Right cardiac atrium (tissue), 5 donors: ENCODE data around the gene C16orf95. TPM values are rescaled to one million over a fixed set of nuclear protein-coding genes. Genes with fewer than 3 reads are reported as not detected.
A peak's percentile ranks its signal among the peaks of the same experiment; 100 is the strongest.
"Not testable (repeated sequence)": the region's sequence is repeated elsewhere in the genome, so short reads cannot be mapped to it uniquely, and the experiment has no call there.

Experiments used
- ATAC-seq, 2 donors: fragments of 200-7000 bp; cut with Tn5 transposase; one replicate each; pipeline versions ENCODE4 v1.8.0 to v1.9.1; 2020; ENCODE audit warnings: moderate library complexity in 2 of 2, mild to moderate bottlenecking in 1 of 2
- DNase-seq, 3 donors: peaks; one replicate each; pipeline ENCODE4 v3.0.0-alpha.2; 2020
- H3K27ac ChIP-seq: one replicate; pipeline ENCODE4 v1.5.1; 2013; ENCODE audit warnings: mild to moderate bottlenecking, low read length, control low read depth, moderate library complexity
- H3K27me3 ChIP-seq: one replicate; pipeline ENCODE4 v1.6.1; 2013; ENCODE audit not compliant: control insufficient read depth, insufficient read depth
- H3K4me1 ChIP-seq: one replicate; pipeline ENCODE4 v1.6.1; 2013; ENCODE audit warnings: low read length; ENCODE audit not compliant: control insufficient read depth, insufficient read depth
- H3K4me3 ChIP-seq: one replicate; pipeline ENCODE4 v1.5.1; 2013; ENCODE audit warnings: low read length, control low read depth
- H3K9me3 ChIP-seq: one replicate; pipeline ENCODE4 v1.6.1; 2013; ENCODE audit warnings: low read length; ENCODE audit not compliant: control insufficient read depth
- WGBS: extraction: QIAGEN DNeasy Blood & Tissue Kit; methylation state at CpG from one replicate; pipeline ENCODE4 v1.1.7; 2013; 5-methylcytosine and 5-hydroxymethylcytosine counted together
- intact Hi-C, 4 donors: fragments of 100-400 bp; cut with DNase I; formaldehyde crosslinking; loops; one replicate each; pipeline versions ENCODE4 v1.11.0 to v1.14.0; 2022 to 2023
- long read RNA-seq, 4 donors: library from polyadenylated mRNA; unstranded; transcript quantifications; one replicate each; pipeline ENCODE4 v2.0.0, GENCODE V29; 2020 to 2021
- polyA plus RNA-seq: library from polyadenylated mRNA; stranded (reverse); fragments of 200-250 nt; gene quantifications from one replicate; pipeline ENCODE4 v1.2.3, GENCODE V29; 2013
- total RNA-seq, 4 donors: library from RNA; stranded (reverse); fragmentation: NEBNext Ultra II Directional; extraction: Animal tissue kit (Norgen Biotek cat#: 25700); gene quantifications; one replicate each; pipeline ENCODE4 v1.2.1, GENCODE V29; 2021
- donor health status: healthy with polysubstance abuse.
- donor health status: DM: no; HTN: yes; CAD: no.
- donor health status: DM: no; HTN: no; CAD: no.
- donor health status: DM: no; HTN: yes; CAD: no; lungs with severe emphysema.
- donor health status: DM: yes; HTN: yes; CAD: no.

Gene C16orf95
- 1 to 10 TPM; 3.4 to 5.4 (median 4.2) TPM for total RNA-seq
- 4.7 TPM for polyA plus RNA-seq
- long read RNA-seq, donor 1, partial matches to known transcripts: 0 of 1 reads
- long read RNA-seq, donor 1, other reads (novel, unspliced or antisense): 0 of 1 reads
- long read RNA-seq, donor 2, partial matches to known transcripts: 0 of 2 reads
- long read RNA-seq, donor 2, other reads (novel, unspliced or antisense): 0 of 2 reads
- long read RNA-seq, donor 3, partial matches to known transcripts: 0 of 2 reads
- long read RNA-seq, donor 3, other reads (novel, unspliced or antisense): 0 of 2 reads
- long read RNA-seq, donor 4, partial matches to known transcripts: 0 of 3 reads
- long read RNA-seq, donor 4, other reads (novel, unspliced or antisense): 0 of 3 reads

GRCh38 chr16:87316923-87317749 is at the start of gene C16orf95:
TSS of gene C16orf95 (minus strand) at chr16:87317392. CDS start at chr16:87317242, 150 bp downstream.
- H3K27me3 ChIP-seq: no peaks in the 10 kb centered on the region
- intact Hi-C loops: no loop called here
- peaks cover 4% of the 10 kb centered on the region for H3K4me1 ChIP-seq
- peak within 1 kb of the TSS; percentile 89 for H3K4me3 ChIP-seq
- peak; percentile 95 to 98 (median 98) for DNase-seq
- WGBS: under 1% methylated on average over 64 of the region's 64 CpGs
- peak within 1 kb of the TSS; percentile 96 for H3K27ac ChIP-seq
- peak; percentile 98 for ATAC-seq
- no peaks in the 10 kb centered on the region for H3K9me3 ChIP-seq

GRCh38 chr16:87366930-87367329 is 49.7 kb upstream of the C16orf95 start:
- Histone ChIP-seq H3K27ac (no peak overlapping the region), H3K9me3 (no peaks in the 10 kb centered on the region), H3K4me3 (no peak overlapping the region), H3K27me3 (no peaks in the 10 kb centered on the region), H3K4me1 (peaks cover 9% of the 10 kb centered on the region)
- DNase-seq (no peak), ATAC-seq (no peak)
- 90% methylated on average over 1 of the region's 1 CpG for WGBS
- intact Hi-C loops: loop anchor here in 1 of 4 donors (10.0 kb wide), 1 partner anchor 812 kb away; the partner anchor contains the start of gene MTHFSD

GRCh38 chr16:87366288-87366687 is 49.1 kb upstream of the C16orf95 start:
- ATAC-seq (no peak), DNase-seq (no peak)
- WGBS: 81% methylated on average over 4 of the region's 4 CpGs
- H3K4me1 ChIP-seq: peaks cover 9% of the 10 kb centered on the region
- no peaks in the 10 kb centered on the region for H3K27me3 ChIP-seq
- no peak overlapping the region for H3K27ac ChIP-seq
- no peak overlapping the region for H3K4me3 ChIP-seq
- H3K9me3 ChIP-seq: no peaks in the 10 kb centered on the region
- intact Hi-C loops: loop anchor here in 1 of 4 donors (10.0 kb wide), 1 partner anchor 811 kb away; the partner anchor contains the start of gene MTHFSD

- Histone ChIP-seq H3K9me3 (no peaks in the 10 kb centered on the region), H3K27ac (no peak overlapping the region), H3K4me3 (no peak overlapping the region), H3K4me1 (peaks cover 13% of the 10 kb centered on the region), H3K27me3 (no peaks in the 10 kb centered on the region)
- 91% methylated on average over 13 of the region's 13 CpGs for WGBS
- ATAC-seq (no peak), DNase-seq (no peak)
- intact Hi-C loops: loop anchor here in 1 of 4 donors (10.0 kb wide), 1 partner anchor 810 kb away; the partner anchor contains the start of gene MTHFSD
These were observed 48.0 kb upstream of the C16orf95 start for GRCh38 chr16:87365021-87365713.

GRCh38 chr16:87363771-87364455 is 46.7 kb upstream of the C16orf95 start:
- peak overlapping the region; percentile 84 for H3K27ac ChIP-seq
- peak in 2 of 3 donors; percentile 76 to 81 for DNase-seq
- no peak overlapping the region for H3K4me3 ChIP-seq
- peaks cover 9% of the 10 kb centered on the region for H3K4me1 ChIP-seq
- intact Hi-C loops: loop anchor here in 1 of 4 donors (10.0 kb wide), 1 partner anchor 809 kb away; the partner anchor contains the start of gene MTHFSD
- 29% methylated on average over 17 of the region's 17 CpGs for WGBS
- peak; percentile 66 to 77 for ATAC-seq
- H3K27me3 ChIP-seq: no peaks in the 10 kb centered on the region
- H3K9me3 ChIP-seq: no peaks in the 10 kb centered on the region

GRCh38 chr16:87362828-87363559 is 45.8 kb upstream of the C16orf95 start:
- H3K27me3 ChIP-seq, H3K9me3 ChIP-seq, ATAC-seq, H3K4me1 ChIP-seq, H3K27ac ChIP-seq, H3K4me3 ChIP-seq: not testable (repeated sequence)
- DNase-seq: peak in 2 of 3 donors; percentile 22 to 63
- intact Hi-C loops: loop anchor here in 1 of 4 donors (10.0 kb wide), 1 partner anchor 808 kb away; the partner anchor contains the start of gene MTHFSD
- 82% methylated on average over 13 of the region's 13 CpGs for WGBS

GRCh38 chr16:87361916-87362619 is 44.9 kb upstream of the C16orf95 start:
- ATAC-seq: no peak
- no peaks in the 10 kb centered on the region for H3K27me3 ChIP-seq
- H3K27ac ChIP-seq: no peak overlapping the region
- DNase-seq: no peak
- H3K4me1 ChIP-seq: peaks cover 8% of the 10 kb centered on the region
- no peak overlapping the region for H3K4me3 ChIP-seq
- intact Hi-C loops: loop anchor here in 1 of 4 donors (10.0 kb wide), 1 partner anchor 807 kb away; the partner anchor contains the start of gene MTHFSD
- 95% methylated on average over 8 of the region's 8 CpGs for WGBS
- no peaks in the 10 kb centered on the region for H3K9me3 ChIP-seq

- Histone ChIP-seq H3K4me1 (peaks cover 10% of the 10 kb centered on the region), H3K9me3 (no peaks in the 10 kb centered on the region), H3K27ac (no peak overlapping the region), H3K27me3 (no peaks in the 10 kb centered on the region), H3K4me3 (no peak overlapping the region)
- no peak for ATAC-seq
- no peak for DNase-seq
- WGBS: 91% methylated on average over 16 of the region's 16 CpGs
- intact Hi-C loops: loop anchor here in 1 of 4 donors (10.0 kb wide), 1 partner anchor 806 kb away; the partner anchor contains the start of gene MTHFSD
These were observed 43.8 kb upstream of the C16orf95 start for GRCh38 chr16:87360862-87361610.

- ATAC-seq: no peak
- H3K27ac ChIP-seq: no peak overlapping the region
- H3K27me3 ChIP-seq: no peaks in the 10 kb centered on the region
- WGBS: 94% methylated on average over 7 of the region's 7 CpGs
- H3K4me3 ChIP-seq: no peak overlapping the region
- intact Hi-C loops: no loop called here
- H3K9me3 ChIP-seq: no peaks in the 10 kb centered on the region
- peaks cover 8% of the 10 kb centered on the region for H3K4me1 ChIP-seq
- no peak for DNase-seq
These were observed 41.9 kb upstream of the C16orf95 start for GRCh38 chr16:87359121-87359520.
